GM12873 (cell line): ENCODE measurements around the gene ITPR1.

ENCODE experiments used
- CTCF ChIP-seq: IDR thresholded peaks from 2 replicates; pipeline ENCODE4 v1.5.1; 2012; ENCODE audit warnings: low read depth, mild to moderate bottlenecking, moderate library complexity, low read length, control low read depth; ENCODE audit not compliant: insufficient read depth; ENCODE audit errors: missing control alignments

ITPR1 gene

DNA sequence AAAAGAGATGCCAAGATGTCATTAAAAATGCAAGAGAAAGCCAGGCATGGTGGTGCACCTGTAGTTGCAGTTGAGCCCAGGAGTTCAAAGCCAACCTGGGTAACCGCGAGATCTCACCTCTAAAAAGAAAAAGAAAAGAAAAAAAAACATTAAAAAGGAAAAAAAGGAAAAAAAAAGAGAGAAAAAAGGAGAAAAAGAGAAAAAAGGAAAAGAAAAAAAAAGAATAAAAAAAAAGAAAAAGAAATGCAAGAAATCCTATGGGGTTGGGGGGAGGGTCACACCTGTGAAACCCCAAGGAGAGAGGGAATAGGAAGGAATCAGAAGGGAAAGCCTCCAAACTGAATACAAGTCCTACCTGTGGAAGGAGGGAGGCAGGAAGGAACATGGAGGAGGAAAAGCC lies 20.8 kb upstream of the ITPR1 start:
- no peak for TF ChIP-seq CTCF

GRCh38 chr3:4472766-4473165 lies 20.4 kb upstream of the ITPR1 start:
- no peak for TF ChIP-seq CTCF

DNA sequence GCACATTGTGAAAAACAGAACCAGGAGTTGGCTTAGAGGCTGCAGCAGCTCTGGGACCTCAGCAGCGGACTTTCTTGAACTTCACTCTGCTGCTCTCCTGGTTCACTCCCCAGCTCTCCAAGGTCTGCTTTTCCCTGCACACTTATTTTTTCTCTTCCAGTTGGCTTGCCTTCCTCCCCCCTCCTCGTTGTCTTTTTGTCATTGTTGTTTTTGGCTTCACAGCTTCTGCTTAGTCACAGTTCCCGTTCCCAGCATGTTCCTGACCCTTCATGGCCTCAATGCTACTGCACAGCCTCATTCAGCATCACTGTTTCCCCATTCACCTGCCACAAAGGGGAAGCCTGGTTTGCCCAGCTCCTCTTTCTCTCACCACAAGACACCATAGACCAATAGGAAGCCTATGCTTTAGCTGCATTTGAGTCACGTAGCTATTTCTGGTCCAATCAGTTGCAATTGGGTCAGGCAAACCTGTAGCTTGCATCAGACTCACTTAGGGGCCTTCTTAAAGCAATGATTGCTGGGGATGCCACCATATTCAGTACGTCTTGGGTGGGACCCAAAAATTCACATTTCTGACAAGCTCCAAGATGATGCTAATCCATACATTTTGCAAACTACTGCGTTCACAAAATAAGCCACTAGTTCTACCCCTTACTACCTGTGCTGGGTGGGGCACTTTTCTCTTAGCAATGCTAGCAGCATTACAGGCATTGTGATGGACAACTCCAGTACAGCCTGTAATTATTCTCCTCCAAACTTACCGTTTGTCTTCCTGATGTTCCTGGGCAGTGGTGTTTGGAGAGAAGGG lies 18.3 kb upstream of the ITPR1 start:
- no peak for TF ChIP-seq CTCF

GRCh38 chr3:4475804-4476203 lies 17.3 kb upstream of the ITPR1 start:
- no peak for TF ChIP-seq CTCF

- no peak for TF ChIP-seq CTCF
Observed at GRCh38 chr3:4476496-4476895, 16.7 kb upstream of the ITPR1 start.

DNA sequence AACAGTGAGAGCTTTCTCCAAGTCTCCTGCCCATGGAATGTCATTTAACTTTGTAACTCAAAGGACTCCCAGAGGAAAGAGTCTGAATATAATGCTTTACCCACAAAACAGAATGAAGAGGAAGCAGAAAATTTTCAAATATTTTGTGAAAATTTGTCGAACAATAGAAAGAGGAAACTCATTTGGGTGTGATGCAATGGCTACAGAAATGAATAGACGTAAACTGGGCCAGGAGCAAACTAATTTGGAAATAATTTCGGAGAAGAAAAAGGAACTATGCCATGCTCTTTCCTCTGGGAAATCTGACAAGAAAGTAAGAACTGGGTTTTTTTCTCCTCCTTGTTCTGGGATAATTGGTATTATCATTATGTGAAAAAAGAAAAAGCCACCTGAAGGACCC lies 14.9 kb upstream of the ITPR1 start:
- TF ChIP-seq CTCF: no peak

DNA sequence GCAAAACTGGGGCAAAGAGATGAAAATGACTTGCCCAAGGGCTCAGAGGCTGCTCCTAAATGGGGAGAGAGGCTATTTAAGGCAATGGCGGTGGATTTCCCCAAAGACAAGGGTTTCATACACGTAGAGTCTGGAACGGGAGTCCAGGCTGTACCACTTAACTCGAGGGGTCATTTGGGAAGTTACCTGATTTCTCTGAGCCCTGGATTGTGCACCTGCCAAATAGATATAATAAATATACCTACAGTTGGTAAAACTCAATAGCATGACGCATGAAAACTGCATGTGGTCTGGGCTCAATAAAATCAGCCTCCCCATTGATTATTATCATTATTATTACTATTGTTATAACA lies 1.3 kb upstream of the ITPR1 start:
- no peak for TF ChIP-seq CTCF
